ENCODE results near the gene OTUD4.

OTUD4 gene

DNA sequence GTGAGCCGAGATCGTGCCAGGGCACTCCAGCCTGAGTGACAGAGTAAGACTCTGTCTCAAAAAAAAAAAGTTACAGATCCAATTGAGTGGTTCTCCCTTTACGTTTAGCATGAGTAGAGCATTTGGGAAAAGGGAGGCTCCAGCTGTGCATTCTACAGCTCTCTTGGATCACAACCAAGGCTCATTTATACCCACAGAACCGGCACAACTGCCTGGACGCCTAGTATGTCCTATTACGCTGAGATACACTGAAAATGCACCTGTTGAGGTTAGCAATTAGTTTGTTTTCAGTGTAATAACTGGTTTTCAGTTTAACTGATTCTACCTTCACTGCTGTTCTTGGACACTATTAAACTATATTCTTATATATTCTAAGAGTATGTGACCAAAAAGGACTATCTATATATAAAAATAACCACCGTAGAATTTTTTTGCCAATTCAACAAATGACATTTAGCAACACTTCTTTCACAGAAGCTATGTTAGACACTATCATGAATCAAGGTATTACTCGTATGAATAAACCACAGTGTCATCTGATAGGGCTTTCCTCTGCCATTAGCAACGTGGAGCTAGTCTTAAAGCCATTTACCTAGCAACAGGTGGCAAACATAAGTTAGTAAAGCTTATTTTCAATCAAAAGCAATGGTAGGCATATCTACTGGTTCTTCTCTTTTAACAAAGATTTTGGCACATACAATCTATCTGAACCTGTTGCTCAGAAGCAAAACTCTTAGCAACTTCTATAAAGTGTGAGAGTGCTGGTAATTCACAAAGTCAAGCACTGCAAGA, 3.6 kb downstream of the OTUD4 start:
- ChIA-PET POLR2A (no interaction called here), CTCF (interaction anchor here (0.6 to 0.7 kb wide), 2 partner anchors 383 to 568 kb away, joined by 3 read pairs; no protein-coding TSS in a partner anchor)
- no peaks in the 10 kb centered on the region for H3K9me3 ChIP-seq (ENCODE audit: control insufficient read depth, insufficient read depth, low read depth, low read length)
- H3K27ac ChIP-seq (ENCODE audit: extremely low read depth, low read depth, low read length), result no peak overlapping the region
- no peaks in the 10 kb centered on the region; the same call in 1 of the 2 replicates for H3K4me1 ChIP-seq (ENCODE audit: control insufficient read depth, insufficient read depth, low read length)
- peaks cover 6 to 21% of the 10 kb centered on the region in 2 experiments; a peak in 2 of 3 replicates for H3K36me3 ChIP-seq (ENCODE audit: control insufficient read depth in 2 of 2, insufficient read depth in 1 of 2, low read length in 2 of 2)
- H3K4me3 ChIP-seq (ENCODE audit: low read depth, low read length), result peak overlapping the region; percentile 66; the same call in 1 of the 2 replicates
- TF ChIP-seq SCRT1 (tag by site-specific recombination; IDR thresholded peaks at IDR 0.05; ENCODE audit: borderline replicate concordance), result peak; percentile 79
- no peak for TF ChIP-seq ZNF76 (tag by site-specific recombination; IDR thresholded peaks at IDR 0.05; ENCODE audit: borderline replicate concordance, low read depth)
- TF ChIP-seq, protein P1, sequence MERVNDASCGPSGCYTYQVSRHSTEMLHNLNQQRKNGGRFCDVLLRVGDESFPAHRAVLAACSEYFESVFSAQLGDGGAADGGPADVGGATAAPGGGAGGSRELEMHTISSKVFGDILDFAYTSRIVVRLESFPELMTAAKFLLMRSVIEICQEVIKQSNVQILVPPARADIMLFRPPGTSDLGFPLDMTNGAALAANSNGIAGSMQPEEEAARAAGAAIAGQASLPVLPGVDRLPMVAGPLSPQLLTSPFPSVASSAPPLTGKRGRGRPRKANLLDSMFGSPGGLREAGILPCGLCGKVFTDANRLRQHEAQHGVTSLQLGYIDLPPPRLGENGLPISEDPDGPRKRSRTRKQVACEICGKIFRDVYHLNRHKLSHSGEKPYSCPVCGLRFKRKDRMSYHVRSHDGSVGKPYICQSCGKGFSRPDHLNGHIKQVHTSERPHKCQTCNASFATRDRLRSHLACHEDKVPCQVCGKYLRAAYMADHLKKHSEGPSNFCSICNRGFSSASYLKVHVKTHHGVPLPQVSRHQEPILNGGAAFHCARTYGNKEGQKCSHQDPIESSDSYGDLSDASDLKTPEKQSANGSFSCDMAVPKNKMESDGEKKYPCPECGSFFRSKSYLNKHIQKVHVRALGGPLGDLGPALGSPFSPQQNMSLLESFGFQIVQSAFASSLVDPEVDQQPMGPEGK (tag by site-specific recombination; IDR thresholded peaks at IDR 0.05), result no peak
- no peak for TF ChIP-seq ZNF211 (tag by site-specific recombination; IDR thresholded peaks at IDR 0.05; ENCODE audit: low read depth)
- TF ChIP-seq ZNF112 (tag by site-specific recombination; IDR thresholded peaks at IDR 0.05), result no peak
- peak; percentile 95 for TF ChIP-seq SCRT2 (tag by site-specific recombination; IDR thresholded peaks at IDR 0.05)
- TF ChIP-seq ZNF843 (tag by site-specific recombination; IDR thresholded peaks at IDR 0.05), result no peak
- no peak for TF ChIP-seq ZNF747 (tag by site-specific recombination; IDR thresholded peaks at IDR 0.05)

DNA sequence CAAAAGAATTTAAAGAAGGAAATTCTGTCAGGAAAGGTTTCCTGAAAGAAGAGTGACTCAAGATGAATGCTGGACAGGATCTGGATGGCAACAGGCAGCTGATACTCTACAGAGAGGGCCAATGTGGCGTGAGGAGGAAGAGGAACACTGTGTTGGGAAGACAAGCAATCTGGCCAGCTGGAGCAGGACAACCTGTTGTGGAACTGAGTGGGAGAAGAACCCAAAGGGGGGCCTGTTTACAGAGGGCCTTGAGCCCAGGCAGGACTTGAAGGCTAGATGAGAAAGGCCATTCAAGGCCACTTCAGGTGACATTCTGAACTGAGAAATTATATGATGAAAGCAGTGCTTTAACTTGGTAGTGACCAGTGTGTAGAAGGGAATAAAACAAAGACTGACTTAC, 8.5 kb downstream of the OTUD4 start:
- Histone ChIP-seq H3K36me3 (ENCODE audit: control insufficient read depth in 2 of 2, insufficient read depth in 1 of 2, low read length in 2 of 2) (peaks cover 6 to 51% of the 10 kb centered on the region in 2 experiments; a peak in 2 of 3 replicates), H3K27ac (ENCODE audit: extremely low read depth, low read depth, low read length) (no peak overlapping the region), H3K9me3 (ENCODE audit: control insufficient read depth, insufficient read depth, low read depth, low read length) (no peaks in the 10 kb centered on the region), H3K4me1 (ENCODE audit: control insufficient read depth, insufficient read depth, low read length) (no peaks in the 10 kb centered on the region; the same call in 1 of the 2 replicates), H3K4me3 (ENCODE audit: low read depth, low read length) (no peak overlapping the region)
- ChIA-PET POLR2A (no interaction called here), CTCF (interaction anchor here (0.6 kb wide), 1 partner anchor 9 kb away, joined by 3 read pairs; no protein-coding TSS in a partner anchor)
- TF ChIP-seq ZNF514 (tag by site-specific recombination; IDR thresholded peaks at IDR 0.05) (no peak), SCRT2 (tag by site-specific recombination; IDR thresholded peaks at IDR 0.05) (0 out of 2 replicates have a peak, but pooled peaks have one; percentile 18), ZNF76 (tag by site-specific recombination; IDR thresholded peaks at IDR 0.05; ENCODE audit: borderline replicate concordance, low read depth) (no peak)
- TF ChIP-seq, protein P2, sequence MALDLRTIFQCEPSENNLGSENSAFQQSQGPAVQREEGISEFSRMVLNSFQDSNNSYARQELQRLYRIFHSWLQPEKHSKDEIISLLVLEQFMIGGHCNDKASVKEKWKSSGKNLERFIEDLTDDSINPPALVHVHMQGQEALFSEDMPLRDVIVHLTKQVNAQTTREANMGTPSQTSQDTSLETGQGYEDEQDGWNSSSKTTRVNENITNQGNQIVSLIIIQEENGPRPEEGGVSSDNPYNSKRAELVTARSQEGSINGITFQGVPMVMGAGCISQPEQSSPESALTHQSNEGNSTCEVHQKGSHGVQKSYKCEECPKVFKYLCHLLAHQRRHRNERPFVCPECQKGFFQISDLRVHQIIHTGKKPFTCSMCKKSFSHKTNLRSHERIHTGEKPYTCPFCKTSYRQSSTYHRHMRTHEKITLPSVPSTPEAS (tag by site-specific recombination; IDR thresholded peaks at IDR 0.05), result no peak
- TF ChIP-seq, protein P3, sequence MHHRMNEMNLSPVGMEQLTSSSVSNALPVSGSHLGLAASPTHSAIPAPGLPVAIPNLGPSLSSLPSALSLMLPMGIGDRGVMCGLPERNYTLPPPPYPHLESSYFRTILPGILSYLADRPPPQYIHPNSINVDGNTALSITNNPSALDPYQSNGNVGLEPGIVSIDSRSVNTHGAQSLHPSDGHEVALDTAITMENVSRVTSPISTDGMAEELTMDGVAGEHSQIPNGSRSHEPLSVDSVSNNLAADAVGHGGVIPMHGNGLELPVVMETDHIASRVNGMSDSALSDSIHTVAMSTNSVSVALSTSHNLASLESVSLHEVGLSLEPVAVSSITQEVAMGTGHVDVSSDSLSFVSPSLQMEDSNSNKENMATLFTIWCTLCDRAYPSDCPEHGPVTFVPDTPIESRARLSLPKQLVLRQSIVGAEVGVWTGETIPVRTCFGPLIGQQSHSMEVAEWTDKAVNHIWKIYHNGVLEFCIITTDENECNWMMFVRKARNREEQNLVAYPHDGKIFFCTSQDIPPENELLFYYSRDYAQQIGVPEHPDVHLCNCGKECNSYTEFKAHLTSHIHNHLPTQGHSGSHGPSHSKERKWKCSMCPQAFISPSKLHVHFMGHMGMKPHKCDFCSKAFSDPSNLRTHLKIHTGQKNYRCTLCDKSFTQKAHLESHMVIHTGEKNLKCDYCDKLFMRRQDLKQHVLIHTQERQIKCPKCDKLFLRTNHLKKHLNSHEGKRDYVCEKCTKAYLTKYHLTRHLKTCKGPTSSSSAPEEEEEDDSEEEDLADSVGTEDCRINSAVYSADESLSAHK (tag by site-specific recombination; IDR thresholded peaks at IDR 0.05), result no peak
- TF ChIP-seq, protein P4, sequence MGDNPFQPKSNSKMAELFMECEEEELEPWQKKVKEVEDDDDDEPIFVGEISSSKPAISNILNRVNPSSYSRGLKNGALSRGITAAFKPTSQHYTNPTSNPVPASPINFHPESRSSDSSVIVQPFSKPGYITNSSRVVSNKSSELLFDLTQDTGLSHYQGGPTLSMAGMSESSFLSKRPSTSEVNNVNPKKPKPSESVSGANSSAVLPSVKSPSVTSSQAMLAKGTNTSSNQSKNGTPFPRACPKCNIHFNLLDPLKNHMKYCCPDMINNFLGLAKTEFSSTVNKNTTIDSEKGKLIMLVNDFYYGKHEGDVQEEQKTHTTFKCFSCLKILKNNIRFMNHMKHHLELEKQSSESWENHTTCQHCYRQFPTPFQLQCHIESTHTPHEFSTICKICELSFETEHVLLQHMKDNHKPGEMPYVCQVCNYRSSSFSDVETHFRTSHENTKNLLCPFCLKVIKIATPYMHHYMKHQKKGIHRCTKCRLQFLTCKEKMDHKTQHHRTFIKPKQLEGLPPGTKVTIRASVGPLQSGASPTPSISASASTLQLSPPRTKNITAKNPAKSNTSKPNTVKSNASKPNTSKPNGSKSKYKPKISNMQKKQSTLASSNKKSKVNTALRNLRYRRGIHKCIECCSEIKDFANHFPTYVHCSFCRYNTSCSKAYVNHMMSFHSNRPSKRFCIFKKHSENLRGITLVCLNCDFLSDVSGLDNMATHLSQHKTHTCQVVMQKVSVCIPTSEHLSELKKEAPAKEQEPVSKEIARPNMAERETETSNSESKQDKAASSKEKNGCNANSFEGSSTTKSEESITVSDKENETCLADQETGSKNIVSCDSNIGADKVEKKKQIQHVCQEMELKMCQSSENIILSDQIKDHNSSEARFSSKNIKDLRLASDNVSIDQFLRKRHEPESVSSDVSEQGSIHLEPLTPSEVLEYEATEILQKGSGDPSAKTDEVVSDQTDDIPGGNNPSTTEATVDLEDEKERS (tag by site-specific recombination; IDR thresholded peaks at IDR 0.05), result no peak
